KMS-11 (cell line): ENCODE results near the gene GPX2.

Experiments used
- H2AFZ ChIP-seq: fragments of 200-600 bp; sonication (generic); 2 replicates; pipeline ENCODE4 v1.6.1; 2016; ENCODE audit warnings: antibody characterized with exemption, mixed run types, low read depth
- H3K27ac ChIP-seq: fragments of 200-600 bp; sonication (generic); 2 replicates; pipeline ENCODE4 v1.6.1; 2016; ENCODE audit warnings: mild to moderate bottlenecking, mixed run types
- H3K27me3 ChIP-seq: fragments of 200-600 bp; sonication (generic); 2 replicates; pipeline ENCODE4 v1.6.1; 2017; ENCODE audit warnings: mild to moderate bottlenecking, low read depth, mixed run types, moderate library complexity; ENCODE audit not compliant: insufficient read depth
- H3K36me3 ChIP-seq: fragments of 200-600 bp; sonication (generic); 2 replicates; pipeline ENCODE4 v1.6.1; 2017; ENCODE audit warnings: mild to moderate bottlenecking, mixed run types; ENCODE audit not compliant: insufficient read depth
- H3K4me1 ChIP-seq: fragments of 200-600 bp; sonication (generic); 2 replicates; pipeline ENCODE4 v1.6.1; 2016; ENCODE audit warnings: mild to moderate bottlenecking, low read depth, mixed run types; ENCODE audit not compliant: poor library complexity, severe bottlenecking
- H3K4me2 ChIP-seq: fragments of 200-600 bp; sonication (generic); 2 replicates; pipeline ENCODE4 v1.7.0; 2016; ENCODE audit warnings: mild to moderate bottlenecking, mixed run types
- H3K4me3 ChIP-seq: fragments of 200-600 bp; sonication (generic); IDR thresholded peaks from 2 replicates; pipeline ENCODE4 v1.6.1; 2017; ENCODE audit warnings: low read depth, low read length, mixed read lengths; ENCODE audit not compliant: insufficient read depth
- H3K79me2 ChIP-seq: fragments of 200-600 bp; sonication (generic); 2 replicates; pipeline ENCODE4 v1.6.1; 2016; ENCODE audit warnings: low read depth, mixed run types; ENCODE audit not compliant: insufficient read depth
- H3K9ac ChIP-seq: fragments of 200-600 bp; sonication (generic); 2 replicates; pipeline ENCODE4 v1.6.1; 2016; ENCODE audit warnings: mild to moderate bottlenecking, mixed run types
- H4K20me1 ChIP-seq: fragments of 200-600 bp; sonication (generic); 2 replicates; pipeline ENCODE4 v1.6.1; 2016; ENCODE audit warnings: mild to moderate bottlenecking, mixed run types; ENCODE audit not compliant: insufficient read depth
- TF ChIP-seq, protein P1 (sequence below): fragments of 200-600 bp; sonication (generic); conservative IDR thresholded peaks from 2 replicates; pipeline ENCODE4 v1.6.1; 2017; ENCODE audit warnings: low read depth, mild to moderate bottlenecking, antibody characterized with exemption, low read length, moderate library complexity, mixed read lengths

GPX2 gene

GRCh38 chr14:64947710-64948611 is 5.4 kb upstream of the GPX2 start:
- Histone ChIP-seq H2AFZ (no peak overlapping the region), H3K36me3 (no peaks in the 10 kb centered on the region), H3K27ac (no peak overlapping the region), H3K4me2 (no peak overlapping the region), H4K20me1 (no peaks in the 10 kb centered on the region), H3K4me3 (no peak overlapping the region), H3K9ac (no peak overlapping the region), H3K27me3 (no peaks in the 10 kb centered on the region), H3K4me1 (peaks cover 10% of the 10 kb centered on the region), H3K79me2 (no peaks in the 10 kb centered on the region)
- TF ChIP-seq, protein P1, sequence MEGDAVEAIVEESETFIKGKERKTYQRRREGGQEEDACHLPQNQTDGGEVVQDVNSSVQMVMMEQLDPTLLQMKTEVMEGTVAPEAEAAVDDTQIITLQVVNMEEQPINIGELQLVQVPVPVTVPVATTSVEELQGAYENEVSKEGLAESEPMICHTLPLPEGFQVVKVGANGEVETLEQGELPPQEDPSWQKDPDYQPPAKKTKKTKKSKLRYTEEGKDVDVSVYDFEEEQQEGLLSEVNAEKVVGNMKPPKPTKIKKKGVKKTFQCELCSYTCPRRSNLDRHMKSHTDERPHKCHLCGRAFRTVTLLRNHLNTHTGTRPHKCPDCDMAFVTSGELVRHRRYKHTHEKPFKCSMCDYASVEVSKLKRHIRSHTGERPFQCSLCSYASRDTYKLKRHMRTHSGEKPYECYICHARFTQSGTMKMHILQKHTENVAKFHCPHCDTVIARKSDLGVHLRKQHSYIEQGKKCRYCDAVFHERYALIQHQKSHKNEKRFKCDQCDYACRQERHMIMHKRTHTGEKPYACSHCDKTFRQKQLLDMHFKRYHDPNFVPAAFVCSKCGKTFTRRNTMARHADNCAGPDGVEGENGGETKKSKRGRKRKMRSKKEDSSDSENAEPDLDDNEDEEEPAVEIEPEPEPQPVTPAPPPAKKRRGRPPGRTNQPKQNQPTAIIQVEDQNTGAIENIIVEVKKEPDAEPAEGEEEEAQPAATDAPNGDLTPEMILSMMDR, result no peak

GRCh38 chr14:64946310-64947045 is 3.9 kb upstream of the GPX2 start:
- Histone ChIP-seq H3K4me1 (no peaks in the 10 kb centered on the region), H3K27ac (no peak overlapping the region), H3K79me2 (no peaks in the 10 kb centered on the region), H3K4me3 (no peak overlapping the region), H3K4me2 (no peak overlapping the region), H3K36me3 (no peaks in the 10 kb centered on the region), H3K27me3 (no peaks in the 10 kb centered on the region), H2AFZ (no peak overlapping the region), H4K20me1 (no peaks in the 10 kb centered on the region), H3K9ac (no peak overlapping the region)
- TF ChIP-seq, protein P1, result no peak

- H3K9ac ChIP-seq, result no peak overlapping the region
- no peaks in the 10 kb centered on the region for H3K4me1 ChIP-seq
- H2AFZ ChIP-seq, result no peak overlapping the region
- no peaks in the 10 kb centered on the region for H3K27me3 ChIP-seq
- no peaks in the 10 kb centered on the region for H3K36me3 ChIP-seq
- H3K4me3 ChIP-seq, result no peak overlapping the region
- no peak overlapping the region for H3K27ac ChIP-seq
- TF ChIP-seq, protein P1, result no peak
- no peaks in the 10 kb centered on the region for H3K79me2 ChIP-seq
- H3K4me2 ChIP-seq, result no peak overlapping the region
- no peaks in the 10 kb centered on the region for H4K20me1 ChIP-seq
Measured at GRCh38 chr14:64945431-64946178, 3.1 kb upstream of the GPX2 start.

DNA sequence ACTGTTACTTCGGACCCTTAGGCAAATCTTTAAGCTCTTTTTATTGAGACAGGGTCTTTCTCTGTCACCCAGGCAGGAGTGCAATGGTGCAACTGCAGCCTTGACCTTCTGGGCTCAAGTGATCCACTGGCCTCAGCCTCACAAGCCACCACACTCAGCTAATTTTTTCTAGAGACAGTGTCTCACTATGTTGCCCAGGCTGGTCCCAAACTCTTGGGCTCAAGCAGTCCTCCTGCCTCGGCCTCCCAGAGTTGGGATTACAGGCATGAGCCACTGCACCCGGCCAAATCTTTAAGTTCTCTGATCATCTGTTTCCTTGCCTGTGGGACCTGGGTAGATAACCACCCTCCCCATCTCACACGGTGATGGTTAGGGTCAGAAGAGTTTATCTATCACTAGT is 2.3 kb upstream of the GPX2 start:
- H3K27ac ChIP-seq, result no peak overlapping the region
- no peaks in the 10 kb centered on the region for H3K4me1 ChIP-seq
- H3K4me2 ChIP-seq, result no peak overlapping the region
- no peak overlapping the region for H3K4me3 ChIP-seq
- no peaks in the 10 kb centered on the region for H3K27me3 ChIP-seq
- TF ChIP-seq, protein P1, result no peak
- H3K79me2 ChIP-seq, result no peaks in the 10 kb centered on the region
- H4K20me1 ChIP-seq, result no peaks in the 10 kb centered on the region
- H3K9ac ChIP-seq, result no peak overlapping the region
- H3K36me3 ChIP-seq, result no peaks in the 10 kb centered on the region
- no peak overlapping the region for H2AFZ ChIP-seq
